H1 (cell line): ENCODE results near the gene TELO2. TPM values are rescaled to one million over a fixed set of nuclear protein-coding genes. Genes with fewer than 3 reads are reported as not detected.

ENCODE experiments used
- CTCF ChIA-PET: fragments of 300-600 bp; sonication (Branson Sonifier 250); formaldehyde crosslinking; loops from one replicate; lab custom pipeline; 2021; ENCODE audit not compliant: partially characterized antibody; lab: Charles Lee
- POLR2A ChIA-PET: fragments of 300-600 bp; sonication (Branson Sonifier 250); formaldehyde crosslinking; loops from one replicate; lab custom pipeline; 2021; ENCODE audit warnings: inconsistent platforms; ENCODE audit not compliant: partially characterized antibody; lab: Charles Lee
- DNase-seq, 2 experiments: peaks; one replicate each; pipeline versions ENCODE4 v3.0.0 to v3.0.0-alpha.2; 2010 to 2022; ENCODE audit warnings: low spot score in 2 of 2, low read depth in 1 of 2, mixed read lengths in 1 of 2
- FAIRE-seq: peaks from 2 replicates; lab custom pipeline; 2011; peaks lifted over from hg19 to GRCh38; lab: Jason Lieb, UNC
- H2AFZ ChIP-seq: 2 replicates; pipeline ENCODE4 v1.8.1; 2012; ENCODE audit warnings: low read length, inconsistent platforms
- H2AK5ac ChIP-seq: 2 replicates; pipeline ENCODE4 v1.6.1; 2013; ENCODE audit warnings: low read depth, low read length
- H2BK120ac ChIP-seq: replicated peaks from 2 replicates; pipeline ENCODE3; 2013; ENCODE audit warnings: low read depth, low read length, inconsistent platforms
- H2BK12ac ChIP-seq: 2 replicates; pipeline ENCODE4 v1.6.1; 2013; ENCODE audit warnings: low read depth, low read length
- H2BK15ac ChIP-seq: 2 replicates; pipeline ENCODE4 v1.6.1; 2013; ENCODE audit warnings: low read length
- H2BK20ac ChIP-seq: 2 replicates; pipeline ENCODE4 v1.6.1; 2013; ENCODE audit warnings: low read length
- H2BK5ac ChIP-seq: 2 replicates; pipeline ENCODE4 v1.6.1; 2013; ENCODE audit warnings: low read depth, low read length
- H3K14ac ChIP-seq: 2 replicates; pipeline ENCODE4 v1.6.1; 2013; ENCODE audit warnings: inconsistent platforms; ENCODE audit not compliant: insufficient read length
- H3K18ac ChIP-seq: 2 replicates; pipeline ENCODE4 v1.6.1; 2013; ENCODE audit warnings: low read length; ENCODE audit errors: extremely low read depth
- H3K23ac ChIP-seq: 2 replicates; pipeline ENCODE4 v1.6.1; 2013; ENCODE audit warnings: inconsistent platforms; ENCODE audit not compliant: insufficient read length
- H3K23me2 ChIP-seq: 2 replicates; pipeline ENCODE4 v1.6.1; 2013; ENCODE audit warnings: low read depth, low read length
- H3K27ac ChIP-seq: 2 replicates; pipeline ENCODE4 v1.6.1; 2011; ENCODE audit warnings: low read depth, low read length, inconsistent platforms
- H3K27me3 ChIP-seq, 4 experiments: replicated peaks in 1 of 4; 1 replicate in 1 of 4; 2 replicates in 3 of 4; pipeline versions ENCODE4 v1.6.1 to v1.8.1; 2011 to 2013; ENCODE audit warnings: low read length in 3 of 4, mild to moderate bottlenecking in 3 of 4, inconsistent platforms in 2 of 4, mixed read lengths in 2 of 4, moderate library complexity in 1 of 4; ENCODE audit not compliant: control insufficient read depth in 3 of 4, insufficient read depth in 3 of 4; ENCODE audit errors: extremely low read depth in 1 of 4
- H3K36me3 ChIP-seq, 4 experiments: 2 replicates each; pipeline versions ENCODE4 v1.6.1 to v1.8.1; 2011 to 2013; ENCODE audit warnings: mild to moderate bottlenecking in 4 of 4, low read length in 3 of 4, moderate library complexity in 2 of 4, control low read depth in 1 of 4, inconsistent platforms in 1 of 4; ENCODE audit not compliant: insufficient read depth in 4 of 4, control insufficient read depth in 2 of 4
- H3K4ac ChIP-seq: replicated peaks from 2 replicates; pipeline ENCODE3; 2013; ENCODE audit warnings: low read length, low read depth, mixed read lengths, inconsistent platforms; ENCODE audit not compliant: insufficient read length
- H3K4me1 ChIP-seq, 4 experiments: replicated peaks in 1 of 4; 1 replicate in 1 of 4; 2 replicates in 3 of 4; pipeline versions ENCODE4 v1.6.1 to v1.8.1; 2011 to 2013; ENCODE audit warnings: low read length in 3 of 4, inconsistent platforms in 2 of 4, mixed read lengths in 1 of 4; ENCODE audit not compliant: insufficient read depth in 4 of 4, control insufficient read depth in 3 of 4
- H3K4me2 ChIP-seq, 2 experiments: 2 replicates each; pipeline versions ENCODE4 v1.6.1 to v1.8.1; 2011 to 2013; ENCODE audit warnings: low read depth in 2 of 2, low read length in 2 of 2, control low read depth in 1 of 2, inconsistent platforms in 1 of 2, mild to moderate bottlenecking in 1 of 2; ENCODE audit not compliant: insufficient read depth in 1 of 2
- H3K4me3 ChIP-seq, 4 experiments: fragments of 200-600, 300-600 bp in 1 of 4; sonication (generic), shearing (Covaris generic), sonication (Bioruptor Twin) in 1 of 4; 2 replicates each; pipeline versions ENCODE4 v1.5.1 to v1.8.1; 2011 to 2016; ENCODE audit warnings: low read length in 4 of 4, low read depth in 3 of 4, control low read depth in 2 of 4, inconsistent platforms in 2 of 4, mild to moderate bottlenecking in 2 of 4, mixed read lengths in 1 of 4, moderate library complexity in 1 of 4; ENCODE audit not compliant: insufficient read depth in 2 of 4; ENCODE audit errors: extremely low read depth in 1 of 4
- H3K56ac ChIP-seq: replicated peaks from 2 replicates; pipeline ENCODE3; 2013; ENCODE audit warnings: low read depth, mild to moderate bottlenecking, mixed read lengths, low read length, inconsistent platforms; ENCODE audit not compliant: insufficient read length
- H3K79me1 ChIP-seq: 2 replicates; pipeline ENCODE4 v1.6.1; 2013; ENCODE audit warnings: low read depth, low read length, control low read depth
- H3K79me2 ChIP-seq, 2 experiments: 2 replicates each; pipeline versions ENCODE4 v1.6.1 to v1.8.1; 2012 to 2013; ENCODE audit warnings: low read length in 2 of 2, mild to moderate bottlenecking in 2 of 2, inconsistent platforms in 1 of 2; ENCODE audit not compliant: insufficient read depth in 2 of 2, control insufficient read depth in 1 of 2
- H3K9ac ChIP-seq, 4 experiments: replicated peaks in 1 of 4; 1 replicate in 1 of 4; 2 replicates in 3 of 4; pipeline versions ENCODE4 v1.6.1 to v1.8.1; 2011 to 2013; ENCODE audit warnings: low read depth in 3 of 4, low read length in 3 of 4, control low read depth in 2 of 4, mild to moderate bottlenecking in 2 of 4, moderate library complexity in 2 of 4, inconsistent platforms in 1 of 4; ENCODE audit errors: extremely low read depth in 1 of 4
- H3K9me3 ChIP-seq, 2 experiments: 2 replicates each; pipeline versions ENCODE4 v1.6.1 to v1.8.1; 2012 to 2013; ENCODE audit warnings: mild to moderate bottlenecking in 2 of 2, moderate library complexity in 2 of 2, control low read depth in 1 of 2, inconsistent platforms in 1 of 2, low read depth in 1 of 2, low read length in 1 of 2, mixed read lengths in 1 of 2; ENCODE audit not compliant: insufficient read depth in 2 of 2
- H4K20me1 ChIP-seq, 2 experiments: replicated peaks in 1 of 2; 2 replicates each; pipeline versions ENCODE3 to v1.8.1; 2011 to 2013; ENCODE audit warnings: inconsistent platforms in 2 of 2, low read length in 2 of 2, mild to moderate bottlenecking in 1 of 2; ENCODE audit not compliant: insufficient read depth in 2 of 2, control insufficient read depth in 1 of 2
- H4K5ac ChIP-seq: 2 replicates; pipeline ENCODE4 v1.6.1; 2013; ENCODE audit warnings: low read length, low read depth, mixed read lengths, inconsistent platforms; ENCODE audit not compliant: insufficient read length
- H4K8ac ChIP-seq: 2 replicates; pipeline ENCODE4 v1.8.0; 2013; ENCODE audit warnings: mild to moderate bottlenecking, moderate library complexity, low read length, inconsistent platforms; ENCODE audit not compliant: insufficient read depth; ENCODE audit errors: extremely low read depth
- H4K91ac ChIP-seq: replicated peaks from 2 replicates; pipeline ENCODE3; 2013; ENCODE audit warnings: low read length, mixed read lengths, inconsistent platforms; ENCODE audit not compliant: insufficient read length
- BACH1 ChIP-seq: IDR thresholded peaks from 2 replicates; pipeline ENCODE4 v1.6.1; 2012; ENCODE audit warnings: low read length, improper control_type of control experiment
- BCL11A ChIP-seq, 2 experiments: IDR thresholded peaks; one replicate each; pipeline ENCODE4 v1.6.1; 2011; ENCODE audit warnings: low read depth in 2 of 2, low read length in 2 of 2, mild to moderate bottlenecking in 2 of 2
- CBX5 ChIP-seq: fragments of 300-800, 300-1000 bp; sonication (generic); IDR thresholded peaks from 2 replicates; pipeline ENCODE4 v1.7.1; 2016; ENCODE audit warnings: antibody characterized with exemption, low read length, low read depth
- CBX8 ChIP-seq: fragments of 300-800, 300-1000 bp; sonication (generic); IDR thresholded peaks from 2 replicates; pipeline ENCODE4 v1.7.1; 2016; ENCODE audit warnings: low read depth, low read length, borderline replicate concordance
- CEBPB ChIP-seq: IDR thresholded peaks from 2 replicates; pipeline ENCODE4 v1.6.1; 2012; ENCODE audit warnings: low read depth, low read length
- GABPA ChIP-seq: IDR thresholded peaks from 2 replicates; pipeline ENCODE4 v1.6.1; 2011; ENCODE audit warnings: mild to moderate bottlenecking, low read length, moderate library complexity, borderline replicate concordance; ENCODE audit not compliant: insufficient read depth
- GTF2F1 ChIP-seq: IDR thresholded peaks from 2 replicates; pipeline ENCODE4 v1.6.1; 2012; ENCODE audit warnings: low read depth, low read length, improper control_type of control experiment, borderline replicate concordance
- JUN ChIP-seq: IDR thresholded peaks from 2 replicates; pipeline ENCODE4 v1.6.1; 2011; ENCODE audit warnings: low read depth, mild to moderate bottlenecking, improper control_type of control experiment, low read length
- JUND ChIP-seq: IDR thresholded peaks from 2 replicates; pipeline ENCODE4 v1.6.1; 2011; ENCODE audit warnings: mild to moderate bottlenecking, improper control_type of control experiment, low read length
- KDM4A ChIP-seq: IDR thresholded peaks from one replicate; pipeline ENCODE4 v1.7.1; 2012; ENCODE audit warnings: low read depth, mild to moderate bottlenecking, moderate library complexity, low read length, inconsistent platforms; ENCODE audit not compliant: severe bottlenecking
- KDM5A ChIP-seq: fragments of 200-600 bp; IDR thresholded peaks from 2 replicates; pipeline ENCODE4 v1.7.1; 2012; ENCODE audit warnings: mild to moderate bottlenecking, low read length, inconsistent platforms, mixed read lengths
- SAP30 ChIP-seq: fragments of 300-600 bp; sonication (generic); IDR thresholded peaks from 2 replicates; pipeline ENCODE4 v1.7.1; 2012; ENCODE audit warnings: low read length, moderate library complexity, mild to moderate bottlenecking, inconsistent platforms; ENCODE audit not compliant: insufficient read depth, insufficient replicate concordance
- SIN3A ChIP-seq, 2 experiments: IDR thresholded peaks in 1 of 2; conservative IDR thresholded peaks in 1 of 2; 2 replicates each; pipeline ENCODE4 v1.6.1; 2011 to 2012; ENCODE audit warnings: low read length in 2 of 2, improper control_type of control experiment in 1 of 2, low read depth in 1 of 2, mild to moderate bottlenecking in 1 of 2
- SIX5 ChIP-seq: IDR thresholded peaks from 2 replicates; pipeline ENCODE4 v1.6.1; 2011; ENCODE audit warnings: mild to moderate bottlenecking, low read depth, low read length
- SP2 ChIP-seq: IDR thresholded peaks from 2 replicates; pipeline ENCODE4 v1.6.1; 2012; ENCODE audit warnings: mild to moderate bottlenecking, low read length, inconsistent platforms
- WGBS, 2 experiments: shearing (Covaris generic) in 1 of 2; methylation state at CpG; one replicate each; pipeline versions ENCODE4 v1.1.6 to v1.1.7; 2013 to 2015; ENCODE audit warnings: low lambda C conversion rate in 2 of 2, mixed read lengths in 2 of 2, inconsistent platforms in 1 of 2, low coverage in 1 of 2, missing lambda C conversion rate in 1 of 2; ENCODE audit not compliant: insufficient replicate concordance in 2 of 2, insufficient coverage in 1 of 2, insufficient read length in 1 of 2; ENCODE audit errors: extremely low coverage in 1 of 2, missing lambda C conversion rate in 1 of 2; 5-methylcytosine and 5-hydroxymethylcytosine counted together
- polyA plus RNA-seq, 7 experiments: library from polyadenylated mRNA; depleted of rRNA in 3 of 7; stranded (reverse) in 5 of 7; unstranded in 2 of 7; fragments of >200 nt in 5 of 7; fragments of 200-250 nt in 2 of 7; gene quantifications; 1 replicate in 5 of 7; 2 replicates in 1 of 7; 4 replicates in 1 of 7; pipeline versions ENCODE4 v1.2.1 to v1.2.3, GENCODE V29; 2011 to 2013; ENCODE audit warnings: missing spikeins in 2 of 7, mixed read lengths in 2 of 7
- total RNA-seq: library from RNA; stranded (reverse); fragmentation: NEBNext Ultra II Directional; extraction: Animal tissue kit (Norgen Biotek cat#: 25700); gene quantifications from 2 replicates; pipeline ENCODE4 v1.2.1, GENCODE V29; 2021

TELO2 gene
- total and polyA plus RNA-seq, 2 of the 8 experiments (the other 6 are each of a cell fraction or from before 2014, with no cell fraction given), result 39.3 to 64.8 TPM

DNA sequence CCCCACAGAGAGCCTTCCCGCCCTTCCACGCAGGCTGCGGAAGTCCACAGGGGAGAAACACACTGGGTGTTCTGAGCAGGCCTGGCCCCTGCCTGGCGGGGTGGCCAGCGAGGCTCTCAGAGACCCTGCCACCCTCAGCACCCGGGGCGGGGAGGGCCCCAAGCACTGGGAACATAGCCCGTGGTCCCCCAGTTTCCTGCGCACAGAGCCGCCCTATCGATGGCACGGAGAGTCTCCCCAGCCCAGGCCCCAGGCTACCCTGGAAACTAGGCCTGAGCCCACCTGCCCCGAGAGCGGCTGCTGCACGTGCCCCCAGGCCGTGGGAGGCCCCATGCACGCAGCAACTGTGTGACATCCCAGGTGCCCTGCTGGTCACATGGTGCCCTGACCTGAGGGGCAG lies 38.6 kb upstream of the TELO2 start:
- Histone ChIP-seq H2AK5ac (no peak overlapping the region), H4K20me1 (peaks cover 2 to 7% of the 10 kb centered on the region in 2 experiments), H3K9ac (no peak overlapping the region), H3K27ac (no peak overlapping the region), H3K4me3 (no peak overlapping the region), H3K4ac (no peak overlapping the region), H3K79me1 (no peaks in the 10 kb centered on the region; the same call in 1 of the 2 replicates), H3K79me2 (no peaks in the 10 kb centered on the region), H4K5ac (no peak overlapping the region), H3K56ac (no peak overlapping the region), H2BK20ac (no peak overlapping the region), H2BK120ac (no peak overlapping the region), H3K27me3 (no peaks in the 10 kb centered on the region), H3K4me1 (no peaks in the 10 kb centered on the region), H3K23ac (no peak overlapping the region), H3K36me3 (peaks cover 0 to 34% (median 11%) of the 10 kb centered on the region in 4 experiments; a peak in 5 of 8 replicates), H3K14ac (no peak overlapping the region), H2AFZ (no peak overlapping the region), H3K4me2 (no peak overlapping the region), H2BK15ac (no peak overlapping the region), H4K8ac (no peak overlapping the region), H3K9me3 (no peaks in the 10 kb centered on the region), H2BK5ac (no peak overlapping the region), H2BK12ac (no peak overlapping the region), H4K91ac (no peak overlapping the region), H3K23me2 (no peaks in the 10 kb centered on the region), H3K18ac (no peak overlapping the region)
- FAIRE-seq (no peak), DNase-seq (no peak)
- ChIA-PET POLR2A (interaction anchor here (0.6 to 1.3 kb wide), 2 partner anchors 11 to 1262 kb away, joined by 3 to 4 read pairs; no protein-coding TSS in a partner anchor), CTCF (interaction anchor here (0.5 to 1.5 kb wide), 3 partner anchors 11 to 92 kb away, joined by 3 to 5 read pairs (median 3); partner anchors contain the start of gene CCDC154)
- 90% methylated on average over 17 of the region's 17 CpGs; no CpG with 5 or more reads in 1 of the 2 experiments for WGBS, 2 experiments
- TF ChIP-seq CBX5 (no peak), SAP30 (no peak), CBX8 (no peak), CEBPB (no peak), JUN (no peak), SIX5 (no peak), BACH1 (no peak), JUND (no peak), KDM5A (no peak), KDM4A (no peak), GTF2F1 (no peak), GABPA (no peak), SP2 (no peak), BCL11A (IDR thresholded peaks at IDR 0.05; ENCODE audit: low read depth in 2 of 2, low read length in 2 of 2) (no peak), SIN3A (conservative IDR thresholded peaks at IDR 0.05 in 1 of 2, IDR thresholded peaks at IDR 0.05 in 1 of 2; ENCODE audit: low read depth in 1 of 2, low read length in 2 of 2) (no peak)
